ENCODE measurements around the gene GNAQ.

DNA sequence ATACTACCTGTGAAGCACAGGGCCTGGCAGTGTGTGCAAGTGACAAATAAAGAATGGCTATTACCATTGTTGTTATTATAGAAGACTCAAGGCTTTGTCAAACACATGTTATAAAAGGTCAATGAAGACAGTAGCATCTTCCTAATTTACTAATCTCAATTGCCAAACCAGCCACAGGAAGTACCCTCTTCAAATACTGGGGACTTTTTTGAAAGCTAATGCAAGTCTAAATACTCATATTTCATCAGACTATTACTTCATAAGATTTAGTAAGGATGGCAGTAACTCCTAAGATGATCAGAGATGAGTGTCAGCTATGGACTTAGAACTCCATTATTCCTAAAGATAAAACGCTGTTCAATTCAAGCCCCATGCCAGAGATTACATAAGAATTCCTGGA is 43.0 kb downstream of the GNAQ start:
- TF ChIP-seq CTCF (conservative IDR thresholded peaks at IDR 0.05) (no peak), ZFX (IDR thresholded peaks at IDR 0.05) (no peak)
